IMR-90 (cell line): ENCODE measurements around the gene ZSCAN23. TPM values are rescaled to one million over a fixed set of nuclear protein-coding genes. Genes with fewer than 3 reads are reported as not detected.

ENCODE experiments used
- ATAC-seq: fragments of 200-7000 bp; cut with Tn5 transposase; 2 replicates; pipeline ENCODE4 v1.9.1; 2020; ENCODE audit warnings: low read depth, mild to moderate bottlenecking, moderate library complexity
- BruUV-seq: library from RNA; stranded (reverse); fragments of 400-500 nt; replicated peaks from 2 replicates; lab custom pipeline; 2021; lab: Mats Ljungman, UMichigan
- CTCF ChIA-PET: fragments of 300-600 bp; formaldehyde crosslinking; extraction: SDS; loops from one replicate; lab custom pipeline; 2021; ENCODE audit warnings: antibody characterized with exemption; lab: Yijun Ruan, JAX
- POLR2A ChIA-PET: fragments of 300-600 bp; sonication (Branson Sonifier 250); formaldehyde crosslinking; loops from one replicate; lab custom pipeline; 2022; ENCODE audit warnings: antibody characterized with exemption; ENCODE audit not compliant: unreplicated experiment; lab: Charles Lee
- DNase-seq: peaks from one replicate; pipeline ENCODE4 v3.0.0; 2013
- H2AFZ ChIP-seq: replicated peaks from 2 replicates; pipeline ENCODE3; 2013; ENCODE audit warnings: low read length, mild to moderate bottlenecking; ENCODE audit not compliant: poor library complexity
- H2AK5ac ChIP-seq: 2 replicates; pipeline ENCODE4 v1.6.1; 2013; ENCODE audit warnings: low read depth, low read length, inconsistent platforms
- H2AK9ac ChIP-seq: replicated peaks from 2 replicates; pipeline ENCODE3; 2013; ENCODE audit warnings: mild to moderate bottlenecking, low read depth, low read length, moderate library complexity; ENCODE audit not compliant: poor library complexity
- H2BK120ac ChIP-seq: 2 replicates; pipeline ENCODE4 v1.6.1; 2013; ENCODE audit warnings: low read depth, low read length, inconsistent platforms
- H2BK15ac ChIP-seq: 3 replicates; pipeline ENCODE4 v1.6.1; 2013; ENCODE audit warnings: low read depth, low read length, inconsistent platforms
- H2BK20ac ChIP-seq: 2 replicates; pipeline ENCODE4 v1.6.1; 2013; ENCODE audit warnings: low read depth, mild to moderate bottlenecking, inconsistent platforms, low read length, moderate library complexity
- H2BK5ac ChIP-seq: 2 replicates; pipeline ENCODE4 v1.6.1; 2013; ENCODE audit warnings: mild to moderate bottlenecking, low read depth, low read length, inconsistent platforms; ENCODE audit not compliant: poor library complexity, severe bottlenecking
- H3K14ac ChIP-seq: replicated peaks from 2 replicates; pipeline ENCODE4 v1.6.1; 2013; ENCODE audit warnings: low read depth, low read length, inconsistent platforms
- H3K18ac ChIP-seq: 2 replicates; pipeline ENCODE4 v1.6.1; 2013; ENCODE audit warnings: low read depth, low read length, control low read depth
- H3K23ac ChIP-seq: 2 replicates; pipeline ENCODE4 v1.6.1; 2013; ENCODE audit warnings: low read depth, low read length, inconsistent platforms
- H3K27ac ChIP-seq: 2 replicates; pipeline ENCODE4 v1.5.1; 2013; ENCODE audit warnings: mild to moderate bottlenecking, control low read depth, low read length; ENCODE audit not compliant: insufficient read depth
- H3K27me3 ChIP-seq: 2 replicates; pipeline ENCODE4 v1.6.1; 2013; ENCODE audit warnings: low read length; ENCODE audit not compliant: control insufficient read depth, insufficient read depth
- H3K36me3 ChIP-seq: 2 replicates; pipeline ENCODE4 v1.6.1; 2013; ENCODE audit warnings: low read length, mixed read lengths; ENCODE audit not compliant: control insufficient read depth, insufficient read depth
- H3K4ac ChIP-seq: 2 replicates; pipeline ENCODE4 v1.6.1; 2013; ENCODE audit warnings: low read depth, low read length, inconsistent platforms
- H3K4me1 ChIP-seq: 2 replicates; pipeline ENCODE4 v1.6.1; 2013; ENCODE audit warnings: low read length, mixed read lengths; ENCODE audit not compliant: control insufficient read depth, insufficient read depth
- H3K4me2 ChIP-seq: 2 replicates; pipeline ENCODE4 v1.6.1; 2013; ENCODE audit warnings: low read depth, mild to moderate bottlenecking, control low read depth, low read length, moderate library complexity
- H3K4me3 ChIP-seq: 2 replicates; pipeline ENCODE4 v1.5.1; 2013; ENCODE audit warnings: low read depth, mild to moderate bottlenecking, control low read depth, low read length, moderate library complexity; ENCODE audit not compliant: insufficient read depth
- H3K56ac ChIP-seq: 2 replicates; pipeline ENCODE4 v1.6.1; 2013; ENCODE audit warnings: low read length, inconsistent platforms; ENCODE audit not compliant: insufficient read depth; ENCODE audit errors: extremely low read depth
- H3K79me1 ChIP-seq, 2 experiments: 2 replicates each; pipeline ENCODE4 v1.6.1; 2013; ENCODE audit warnings: low read length in 2 of 2, inconsistent platforms in 1 of 2, low read depth in 1 of 2
- H3K9ac ChIP-seq: 2 replicates; pipeline ENCODE4 v1.6.1; 2013; ENCODE audit warnings: low read depth, low read length, control low read depth
- H3K9me1 ChIP-seq: 2 replicates; pipeline ENCODE4 v1.6.1; 2013; ENCODE audit warnings: low read length, inconsistent platforms; ENCODE audit not compliant: insufficient read depth
- H3K9me3 ChIP-seq: 2 replicates; pipeline ENCODE4 v1.6.1; 2013; ENCODE audit warnings: low read length; ENCODE audit not compliant: control insufficient read depth, insufficient read depth
- H4K20me1 ChIP-seq: 2 replicates; pipeline ENCODE4 v1.6.1; 2013; ENCODE audit warnings: low read length, inconsistent platforms; ENCODE audit not compliant: insufficient read depth
- H4K5ac ChIP-seq: 2 replicates; pipeline ENCODE4 v1.6.1; 2013; ENCODE audit warnings: mild to moderate bottlenecking, low read depth, low read length, control low read depth
- H4K8ac ChIP-seq, 2 experiments: 2 replicates each; pipeline ENCODE4 v1.6.1; 2013; ENCODE audit warnings: low read depth in 2 of 2, low read length in 2 of 2, control low read depth in 1 of 2, inconsistent platforms in 1 of 2
- H4K91ac ChIP-seq: 2 replicates; pipeline ENCODE4 v1.6.1; 2013; ENCODE audit warnings: low read depth, low read length, inconsistent platforms; ENCODE audit not compliant: insufficient read depth
- NFE2L2 ChIP-seq: fragments of 150-350 bp; IDR thresholded peaks from 2 replicates; pipeline ENCODE4 v1.6.1; 2016; ENCODE audit warnings: low read depth, mild to moderate bottlenecking, low read length
- SMC3 ChIP-seq: fragments of 150-350 bp; IDR thresholded peaks from 2 replicates; pipeline ENCODE4 v1.6.1; 2016; ENCODE audit warnings: low read depth, mild to moderate bottlenecking, antibody characterized with exemption, low read length, moderate library complexity
- WGBS, 2 experiments: methylation state at CpG; one replicate each; pipeline versions ENCODE4 v1.1.5 to v1.1.7; 2013; ENCODE audit warnings: missing lambda C conversion rate in 2 of 2; ENCODE audit not compliant: insufficient read length in 1 of 2; ENCODE audit errors: extremely low coverage in 2 of 2; 5-methylcytosine and 5-hydroxymethylcytosine counted together
- dilution Hi-C: fragments of 300-500 bp; cut with HindIII; formaldehyde crosslinking; loops from one replicate; pipeline ENCODE4 v1.14.3; 2018; ENCODE audit warnings: low sequenced_read_pairs; ENCODE audit not compliant: unreplicated experiment
- in situ Hi-C: fragments of 300-500 bp; cut with MboI; formaldehyde crosslinking; loops from 3 replicates; pipeline ENCODE4 v1.14.3; 2019; ENCODE audit warnings: low sequenced_read_pairs, inconsistent platforms, mixed read lengths
- intact Hi-C: fragments of 100-400 bp; cut with micrococcal nuclease; formaldehyde crosslinking; loops from 2 replicates; pipeline ENCODE4 v1.10.0; 2022
- polyA plus RNA-seq, 3 experiments: library from polyadenylated mRNA; depleted of rRNA; stranded (reverse); fragments of >200 nt; gene quantifications; 2 replicates each; pipeline ENCODE4 v1.2.3, GENCODE V29; 2012; ENCODE audit warnings: low replicate concordance in 1 of 3
- total RNA-seq: library from RNA; depleted of rRNA; stranded (reverse); fragments of >200 nt; gene quantifications from 2 replicates; pipeline ENCODE4 v1.2.3, GENCODE V29; 2012

Gene ZSCAN23
- total and polyA plus RNA-seq, 2 of the 4 experiments (the other 2 are of a cell fraction), result 1.7 to 8.4 TPM

DNA sequence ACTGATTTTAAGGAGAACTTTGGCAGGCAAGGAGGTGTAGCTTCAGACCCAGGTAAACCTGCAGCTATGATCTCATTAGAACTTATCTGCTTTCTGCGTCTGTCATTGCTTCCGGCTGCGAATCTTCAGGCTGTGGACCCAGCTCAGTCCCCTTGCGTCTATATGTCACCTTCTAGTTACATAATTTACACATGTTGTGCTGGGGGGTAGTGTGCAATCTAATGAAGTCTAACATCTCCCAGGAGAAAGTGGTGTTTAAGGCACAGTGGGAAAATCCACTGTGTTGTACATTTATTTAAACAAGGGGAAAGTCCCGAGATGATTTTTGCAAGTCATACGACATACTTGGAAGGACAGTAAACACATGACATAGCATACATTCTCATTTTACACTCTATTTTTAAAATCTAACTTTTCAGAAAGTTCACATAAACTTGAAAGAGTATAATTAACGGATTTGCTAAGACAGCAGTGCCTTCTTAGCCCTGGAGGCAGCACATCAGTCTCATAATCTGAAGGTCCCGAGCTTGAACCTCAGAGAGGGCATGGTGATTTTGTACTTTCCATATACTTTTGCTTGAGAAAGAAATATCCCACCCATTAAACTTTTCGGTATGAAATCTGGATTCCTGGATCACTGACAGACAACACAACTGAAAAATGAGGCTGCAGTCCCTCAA lies 37.1 kb upstream of the ZSCAN23 start:
- Histone ChIP-seq H4K91ac (no peak overlapping the region), H3K79me1 (no peaks in the 10 kb centered on the region), H4K20me1 (no peaks in the 10 kb centered on the region), H2BK120ac (no peak overlapping the region), H3K9ac (no peak overlapping the region), H3K4me3 (no peak overlapping the region), H3K56ac (no peak overlapping the region), H2BK15ac (no peak overlapping the region), H4K5ac (no peak overlapping the region), H2AFZ (no peak overlapping the region), H3K4me1 (no peaks in the 10 kb centered on the region), H3K36me3 (no peaks in the 10 kb centered on the region), H3K18ac (no peak overlapping the region), H3K27ac (no peak overlapping the region), H3K4me2 (no peak overlapping the region), H3K9me3 (no peaks in the 10 kb centered on the region), H2AK5ac (no peak overlapping the region), H3K4ac (no peak overlapping the region), H3K14ac (no peak overlapping the region), H2AK9ac (no peak overlapping the region), H2BK5ac (no peak overlapping the region), H3K27me3 (peaks cover 17% of the 10 kb centered on the region), H4K8ac (no peak overlapping the region), H2BK20ac (no peak overlapping the region), H3K23ac (no peak overlapping the region), H3K9me1 (no peaks in the 10 kb centered on the region)
- WGBS, 2 experiments, result no CpG with 5 or more reads among the region's 9 CpGs
- intact Hi-C loops, result no loop called here
- ChIA-PET CTCF (no interaction called here), POLR2A (no interaction called here)
- no TSS peak for BruUV-seq
- in situ Hi-C loops, result no loop called here
- TF ChIP-seq SMC3 (no peak), NFE2L2 (peak; percentile 26; the same call in 1 of the 2 replicates)
- dilution Hi-C loops, result no loop called here
- DNase-seq, result no peak
- no peak for ATAC-seq
